K562 (cell line): Measurements from ENCODE around the gene VMP1. TPM values are rescaled to one million over a fixed set of nuclear protein-coding genes. Genes with fewer than 3 reads are reported as not detected.

Experiments
- CTBP1 ChIP-seq: fragments of 450-650 bp; IDR thresholded peaks from 2 replicates; pipeline ENCODE4 v1.6.1; 2016; ENCODE audit warnings: borderline replicate concordance
- E2F3 ChIP-seq: fragments of 250-450 bp; sonication (Bioruptor Pico); IDR thresholded peaks from 2 replicates; pipeline ENCODE4 v1.4.0; 2020; ENCODE audit warnings: mild to moderate bottlenecking
- MAFK ChIP-seq: IDR thresholded peaks from 2 replicates; pipeline ENCODE4 v1.6.1; 2011; ENCODE audit warnings: low read length, improper control_type of control experiment
- NR3C1 ChIP-seq: sonication (generic); formaldehyde crosslinking; IDR thresholded peaks from 2 replicates; pipeline ENCODE4 v1.8.1; 2022; ENCODE audit warnings: missing genetic modification reagents
- POU5F1 ChIP-seq: fragments of 150-350 bp; IDR thresholded peaks from 2 replicates; pipeline ENCODE4 v1.6.1; 2014; ENCODE audit warnings: borderline replicate concordance, low read length, low read depth, mild to moderate bottlenecking; ENCODE audit not compliant: partially characterized antibody
- SRSF9 ChIP-seq: fragments of 200-400 bp; formaldehyde crosslinking; IDR thresholded peaks from 2 replicates; pipeline ENCODE4 v1.6.1; 2017; ENCODE audit warnings: low read depth, low read length, borderline replicate concordance
- ZNF12 ChIP-seq: sonication (generic); formaldehyde crosslinking; IDR thresholded peaks from 2 replicates; pipeline ENCODE4 v1.4.0; 2020; ENCODE audit warnings: mild to moderate bottlenecking, missing genetic modification reagents
- ZNF143 ChIP-seq: sonication (generic); formaldehyde crosslinking; IDR thresholded peaks from 2 replicates; pipeline ENCODE4 v1.9.0; 2022; ENCODE audit warnings: mild to moderate bottlenecking, missing genetic modification reagents
- polyA plus RNA-seq, 8 experiments: library from polyadenylated mRNA; depleted of rRNA in 4 of 8; stranded (reverse) in 5 of 8; unstranded in 3 of 8; fragments of >200 nt; fragmentation: Nextera tagmentation in 2 of 8; fragmentation: Illumina TruSeq in 1 of 8; extraction: Ambion mirVana in 2 of 8; extraction: Trizol in 1 of 8; gene quantifications; 2 replicates each; pipeline versions ENCODE4 v1.2.1 to v1.2.3, GENCODE V29; 2011 to 2014; ENCODE audit warnings: inconsistent platforms in 1 of 8, missing spikeins in 1 of 8
- total RNA-seq, 7 experiments: library from RNA; depleted of rRNA in 6 of 7; stranded (reverse); fragments of >200 nt in 6 of 7; fragmentation: Illumina TruSeq in 2 of 7; extraction: Trizol in 2 of 7; gene quantifications; 2 replicates each; pipeline versions ENCODE4 v1.2.1 to v1.2.3, GENCODE V29; 2011 to 2021; ENCODE audit warnings: low replicate concordance in 1 of 7
- TF ChIP-seq, protein P1 (sequence below): sonication (generic); formaldehyde crosslinking; IDR thresholded peaks from 2 replicates; pipeline ENCODE4 v1.4.0; 2020; ENCODE audit warnings: mild to moderate bottlenecking, missing genetic modification reagents
- TF ChIP-seq, protein P2 (sequence below): fragments of 250-450 bp; sonication (Bioruptor Pico); IDR thresholded peaks from 2 replicates; pipeline ENCODE4 v1.8.0; 2021; ENCODE audit warnings: mild to moderate bottlenecking, moderate library complexity
- TF ChIP-seq, protein P3 (sequence below): fragments of 450-650 bp; formaldehyde crosslinking; IDR thresholded peaks from 2 replicates; pipeline ENCODE4 v1.4.0; 2020; ENCODE audit warnings: mild to moderate bottlenecking, moderate library complexity
- TF ChIP-seq, protein P4 (sequence below): fragments of 450-650 bp; formaldehyde crosslinking; IDR thresholded peaks from 2 replicates; pipeline ENCODE4 v1.4.0; 2022; ENCODE audit warnings: missing genetic modification characterization
- TF ChIP-seq, protein P5 (sequence below): sonication (generic); formaldehyde crosslinking; IDR thresholded peaks from 2 replicates; pipeline ENCODE4 v1.8.0; 2022; ENCODE audit warnings: mild to moderate bottlenecking, missing genetic modification reagents

Gene VMP1
- total and polyA plus RNA-seq, 9 of the 15 experiments (the other 6 are each of a cell fraction or from before 2014, with no cell fraction given): 123 to 304 (median 151) TPM

DNA sequence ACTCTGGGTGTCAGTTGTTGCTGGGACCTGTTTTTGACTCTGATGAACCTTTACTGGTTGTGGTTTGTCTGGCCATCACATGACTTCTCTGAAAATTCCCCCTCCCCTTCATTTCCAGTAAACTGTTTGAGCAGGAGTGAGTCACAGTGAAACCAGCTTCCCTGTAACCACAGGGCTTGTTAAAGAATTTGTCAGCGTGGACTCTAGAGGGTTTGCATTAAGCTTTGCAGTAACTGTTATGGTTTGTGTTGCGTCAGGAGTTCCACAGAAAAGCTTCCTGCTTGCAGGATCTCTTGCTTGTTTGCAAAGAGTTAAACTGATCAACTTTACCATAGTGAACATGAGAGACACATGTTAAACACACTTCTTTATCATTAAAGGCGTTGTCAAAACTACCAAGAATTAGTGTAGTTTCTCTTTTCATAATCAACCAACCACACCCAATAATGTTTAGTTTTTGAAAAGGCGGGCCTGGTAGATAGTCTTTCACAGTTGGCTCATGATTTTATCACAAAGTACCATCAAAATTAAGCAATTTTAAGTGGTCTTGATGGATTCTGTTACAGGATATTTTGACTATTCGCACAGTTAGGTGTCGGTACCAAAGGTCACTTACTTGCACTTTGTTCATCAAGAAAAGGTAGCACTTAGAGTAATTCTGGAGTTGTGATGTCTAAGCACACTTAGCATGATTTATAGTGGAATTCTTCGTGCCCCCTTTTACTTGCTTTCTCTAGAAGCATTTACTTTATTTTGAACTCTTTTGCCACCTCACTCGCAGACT, 79.3 kb downstream of the VMP1 start (continued):
- TF ChIP-seq, protein P1, sequence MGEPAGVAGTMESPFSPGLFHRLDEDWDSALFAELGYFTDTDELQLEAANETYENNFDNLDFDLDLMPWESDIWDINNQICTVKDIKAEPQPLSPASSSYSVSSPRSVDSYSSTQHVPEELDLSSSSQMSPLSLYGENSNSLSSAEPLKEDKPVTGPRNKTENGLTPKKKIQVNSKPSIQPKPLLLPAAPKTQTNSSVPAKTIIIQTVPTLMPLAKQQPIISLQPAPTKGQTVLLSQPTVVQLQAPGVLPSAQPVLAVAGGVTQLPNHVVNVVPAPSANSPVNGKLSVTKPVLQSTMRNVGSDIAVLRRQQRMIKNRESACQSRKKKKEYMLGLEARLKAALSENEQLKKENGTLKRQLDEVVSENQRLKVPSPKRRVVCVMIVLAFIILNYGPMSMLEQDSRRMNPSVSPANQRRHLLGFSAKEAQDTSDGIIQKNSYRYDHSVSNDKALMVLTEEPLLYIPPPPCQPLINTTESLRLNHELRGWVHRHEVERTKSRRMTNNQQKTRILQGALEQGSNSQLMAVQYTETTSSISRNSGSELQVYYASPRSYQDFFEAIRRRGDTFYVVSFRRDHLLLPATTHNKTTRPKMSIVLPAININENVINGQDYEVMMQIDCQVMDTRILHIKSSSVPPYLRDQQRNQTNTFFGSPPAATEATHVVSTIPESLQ: peak; percentile 76; the same call in 1 of the 2 replicates
- TF ChIP-seq, protein P2, sequence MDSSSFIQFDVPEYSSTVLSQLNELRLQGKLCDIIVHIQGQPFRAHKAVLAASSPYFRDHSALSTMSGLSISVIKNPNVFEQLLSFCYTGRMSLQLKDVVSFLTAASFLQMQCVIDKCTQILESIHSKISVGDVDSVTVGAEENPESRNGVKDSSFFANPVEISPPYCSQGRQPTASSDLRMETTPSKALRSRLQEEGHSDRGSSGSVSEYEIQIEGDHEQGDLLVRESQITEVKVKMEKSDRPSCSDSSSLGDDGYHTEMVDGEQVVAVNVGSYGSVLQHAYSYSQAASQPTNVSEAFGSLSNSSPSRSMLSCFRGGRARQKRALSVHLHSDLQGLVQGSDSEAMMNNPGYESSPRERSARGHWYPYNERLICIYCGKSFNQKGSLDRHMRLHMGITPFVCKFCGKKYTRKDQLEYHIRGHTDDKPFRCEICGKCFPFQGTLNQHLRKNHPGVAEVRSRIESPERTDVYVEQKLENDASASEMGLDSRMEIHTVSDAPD: no peak
- TF ChIP-seq E2F3: no peak
- TF ChIP-seq, protein P3, sequence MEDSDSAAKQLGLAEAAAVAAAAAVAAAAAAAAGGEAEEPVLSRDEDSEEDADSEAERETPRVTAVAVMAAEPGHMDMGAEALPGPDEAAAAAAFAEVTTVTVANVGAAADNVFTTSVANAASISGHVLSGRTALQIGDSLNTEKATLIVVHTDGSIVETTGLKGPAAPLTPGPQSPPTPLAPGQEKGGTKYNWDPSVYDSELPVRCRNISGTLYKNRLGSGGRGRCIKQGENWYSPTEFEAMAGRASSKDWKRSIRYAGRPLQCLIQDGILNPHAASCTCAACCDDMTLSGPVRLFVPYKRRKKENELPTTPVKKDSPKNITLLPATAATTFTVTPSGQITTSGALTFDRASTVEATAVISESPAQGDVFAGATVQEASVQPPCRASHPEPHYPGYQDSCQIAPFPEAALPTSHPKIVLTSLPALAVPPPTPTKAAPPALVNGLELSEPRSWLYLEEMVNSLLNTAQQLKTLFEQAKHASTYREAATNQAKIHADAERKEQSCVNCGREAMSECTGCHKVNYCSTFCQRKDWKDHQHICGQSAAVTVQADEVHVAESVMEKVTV (CRISPR knock-in tag): no peak
- TF ChIP-seq, protein P4, sequence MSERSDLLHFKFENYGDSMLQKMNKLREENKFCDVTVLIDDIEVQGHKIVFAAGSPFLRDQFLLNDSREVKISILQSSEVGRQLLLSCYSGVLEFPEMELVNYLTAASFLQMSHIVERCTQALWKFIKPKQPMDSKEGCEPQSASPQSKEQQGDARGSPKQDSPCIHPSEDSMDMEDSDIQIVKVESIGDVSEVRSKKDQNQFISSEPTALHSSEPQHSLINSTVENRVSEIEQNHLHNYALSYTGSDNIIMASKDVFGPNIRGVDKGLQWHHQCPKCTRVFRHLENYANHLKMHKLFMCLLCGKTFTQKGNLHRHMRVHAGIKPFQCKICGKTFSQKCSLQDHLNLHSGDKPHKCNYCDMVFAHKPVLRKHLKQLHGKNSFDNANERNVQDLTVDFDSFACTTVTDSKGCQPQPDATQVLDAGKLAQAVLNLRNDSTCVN: no peak
- 0 out of 2 replicates have a peak, but pooled peaks have one; percentile 32 for TF ChIP-seq MAFK
- TF ChIP-seq CTBP1: no peak; the same call in 1 of the 2 replicates
- TF ChIP-seq SRSF9: no peak
- no peak for TF ChIP-seq NR3C1
- no peak for TF ChIP-seq ZNF12 (CRISPR knock-in tag)
- TF ChIP-seq, protein P5, sequence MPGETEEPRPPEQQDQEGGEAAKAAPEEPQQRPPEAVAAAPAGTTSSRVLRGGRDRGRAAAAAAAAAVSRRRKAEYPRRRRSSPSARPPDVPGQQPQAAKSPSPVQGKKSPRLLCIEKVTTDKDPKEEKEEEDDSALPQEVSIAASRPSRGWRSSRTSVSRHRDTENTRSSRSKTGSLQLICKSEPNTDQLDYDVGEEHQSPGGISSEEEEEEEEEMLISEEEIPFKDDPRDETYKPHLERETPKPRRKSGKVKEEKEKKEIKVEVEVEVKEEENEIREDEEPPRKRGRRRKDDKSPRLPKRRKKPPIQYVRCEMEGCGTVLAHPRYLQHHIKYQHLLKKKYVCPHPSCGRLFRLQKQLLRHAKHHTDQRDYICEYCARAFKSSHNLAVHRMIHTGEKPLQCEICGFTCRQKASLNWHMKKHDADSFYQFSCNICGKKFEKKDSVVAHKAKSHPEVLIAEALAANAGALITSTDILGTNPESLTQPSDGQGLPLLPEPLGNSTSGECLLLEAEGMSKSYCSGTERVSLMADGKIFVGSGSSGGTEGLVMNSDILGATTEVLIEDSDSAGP: no peak
- TF ChIP-seq ZNF143 (CRISPR knock-in tag): no peak
- no peak for TF ChIP-seq POU5F1
